Measurements from ENCODE around the gene CYP2S1. TPM values are rescaled to one million over a fixed set of nuclear protein-coding genes. Genes with fewer than 3 reads are reported as not detected.

CYP2S1 gene
- total RNA-seq, 1 experiment from 2014 or later: not detected

DNA sequence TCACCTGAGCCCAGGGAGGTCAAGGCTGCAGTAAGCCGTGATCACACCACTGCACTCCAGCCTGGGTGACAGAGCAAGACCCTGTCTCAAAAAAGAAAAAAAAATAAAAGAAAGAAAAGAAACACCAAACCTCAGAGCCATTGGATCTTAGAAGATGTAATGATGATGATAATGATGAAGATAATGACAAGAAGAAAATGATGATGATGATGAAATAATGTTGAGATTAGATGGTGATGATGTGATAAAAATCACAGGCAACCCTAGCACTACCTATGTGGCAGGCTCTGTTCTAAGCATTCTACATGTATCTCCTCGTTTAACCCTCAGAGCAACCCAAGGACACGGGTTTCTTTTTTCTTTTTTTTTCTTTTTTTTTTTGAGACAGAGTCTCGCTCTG lies 51.1 kb downstream of the CYP2S1 start:
- DNase-seq (ENCODE audit: low read depth in 1 of 2, low spot score in 2 of 2): no peak
- H3K27ac ChIP-seq: no peak overlapping the region
- no peaks in the 10 kb centered on the region for H3K4me1 ChIP-seq (replicated peaks)
- H3K9me3 ChIP-seq (replicated peaks): no peaks in the 10 kb centered on the region
- H3K27me3 ChIP-seq (replicated peaks): no peaks in the 10 kb centered on the region
- peaks cover 92% of the 10 kb centered on the region for H3K36me3 ChIP-seq
- no peak overlapping the region for H3K4me3 ChIP-seq

- Histone ChIP-seq H3K27me3 (replicated peaks) (no peaks in the 10 kb centered on the region), H3K9me3 (replicated peaks) (no peaks in the 10 kb centered on the region), H3K36me3 (peaks cover 94% of the 10 kb centered on the region), H3K4me3 (no peak overlapping the region), H3K27ac (no peak overlapping the region), H3K4me1 (replicated peaks) (no peaks in the 10 kb centered on the region)
- no peak for DNase-seq (ENCODE audit: low read depth in 1 of 2, low spot score in 2 of 2)
Observed at GRCh38 chr19:41245843-41246242, 52.8 kb downstream of the CYP2S1 start.

DNA sequence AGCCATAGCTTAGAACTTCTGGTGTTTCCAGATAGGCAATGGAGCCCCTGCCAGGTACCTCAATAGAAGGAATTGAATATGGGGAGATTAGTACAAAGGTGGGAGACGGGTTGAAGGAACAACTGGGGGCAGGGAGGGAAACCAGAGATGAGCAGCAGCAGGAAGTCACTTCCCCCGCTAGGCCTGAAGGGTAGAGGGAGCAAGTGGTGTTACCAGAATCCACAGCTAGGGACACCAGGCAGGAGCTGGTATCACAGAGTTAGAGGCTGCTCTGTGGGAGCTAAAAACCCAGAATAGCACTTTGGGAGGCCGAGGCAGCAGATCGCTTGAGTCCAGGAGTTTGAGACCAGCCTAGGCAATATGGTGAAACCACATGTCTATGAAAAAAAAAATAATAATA lies 55.9 kb downstream of the CYP2S1 start:
- no peak for DNase-seq (ENCODE audit: low read depth in 1 of 2, low spot score in 2 of 2)
- no peaks in the 10 kb centered on the region for H3K27me3 ChIP-seq (replicated peaks)
- H3K9me3 ChIP-seq (replicated peaks): no peaks in the 10 kb centered on the region
- no peaks in the 10 kb centered on the region for H3K4me1 ChIP-seq (replicated peaks)
- no peak overlapping the region for H3K27ac ChIP-seq
- H3K4me3 ChIP-seq: no peak overlapping the region
- H3K36me3 ChIP-seq: peaks cover 94% of the 10 kb centered on the region

DNA sequence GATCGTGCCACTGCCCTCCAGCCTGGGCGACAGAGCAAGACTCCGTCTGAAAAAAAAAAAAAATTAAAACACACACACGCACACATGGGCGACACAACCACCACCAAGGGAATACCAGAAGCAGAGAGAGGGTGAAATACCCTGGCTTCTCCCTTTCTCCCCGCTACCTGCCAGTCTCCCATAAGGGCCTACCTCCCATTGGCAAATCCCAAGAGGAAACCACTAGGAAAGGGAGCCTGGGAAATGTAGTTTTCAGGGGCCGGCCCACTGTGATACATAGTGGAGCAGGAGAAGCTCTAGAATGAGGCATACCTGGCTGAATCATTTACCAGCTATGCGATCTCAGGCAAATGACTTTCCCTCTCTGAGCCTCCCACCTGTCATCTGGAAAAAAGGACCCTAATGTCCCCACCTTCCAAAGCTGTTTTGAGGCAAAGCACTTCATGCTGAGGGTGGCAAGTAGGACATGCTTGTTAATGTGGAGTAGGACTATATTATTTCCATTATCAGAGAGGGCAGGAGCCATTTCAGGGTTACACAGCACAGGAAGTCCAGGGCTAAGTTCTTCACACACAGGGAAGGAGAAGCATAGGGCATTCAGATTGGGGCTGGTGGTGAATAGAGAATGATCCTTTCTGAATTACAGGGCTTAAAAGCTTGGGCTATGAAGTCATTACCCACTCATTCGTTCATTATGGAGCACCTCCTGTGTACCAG lies 56.8 kb downstream of the CYP2S1 start:
- peaks cover 92% of the 10 kb centered on the region for H3K36me3 ChIP-seq
- DNase-seq (ENCODE audit: low read depth in 1 of 2, low spot score in 2 of 2): no peak
- H3K27me3 ChIP-seq (replicated peaks): no peaks in the 10 kb centered on the region
- H3K4me3 ChIP-seq: no peak overlapping the region
- no peak overlapping the region for H3K27ac ChIP-seq
- H3K4me1 ChIP-seq (replicated peaks): no peaks in the 10 kb centered on the region
- H3K9me3 ChIP-seq (replicated peaks): no peaks in the 10 kb centered on the region

DNA sequence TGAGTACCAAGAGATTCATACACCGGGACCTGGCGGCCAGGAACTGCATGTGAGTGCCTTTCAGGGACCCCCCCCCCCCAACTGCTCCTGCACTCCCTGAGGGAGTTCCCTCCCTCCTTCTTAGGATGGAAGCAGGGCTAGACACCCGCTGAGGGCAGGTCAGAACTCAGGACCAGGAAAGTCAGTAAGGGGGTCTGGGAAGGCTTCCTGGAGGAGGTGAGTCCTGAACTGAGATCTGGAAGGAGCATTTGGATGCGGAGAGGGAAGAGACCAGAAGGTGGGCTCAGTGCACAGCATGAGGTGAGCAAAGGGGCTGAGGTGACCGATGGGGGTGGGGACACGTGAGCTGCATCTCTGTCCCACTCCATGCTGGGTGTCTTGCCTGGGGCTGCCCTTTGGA lies 60.6 kb downstream of the CYP2S1 start:
- Histone ChIP-seq H3K27ac (no peak overlapping the region), H3K9me3 (replicated peaks) (no peaks in the 10 kb centered on the region), H3K27me3 (replicated peaks) (no peaks in the 10 kb centered on the region), H3K4me3 (no peak overlapping the region), H3K36me3 (peaks cover 96% of the 10 kb centered on the region), H3K4me1 (replicated peaks) (no peaks in the 10 kb centered on the region)
- DNase-seq (ENCODE audit: low read depth in 1 of 2, low spot score in 2 of 2): no peak

DNA sequence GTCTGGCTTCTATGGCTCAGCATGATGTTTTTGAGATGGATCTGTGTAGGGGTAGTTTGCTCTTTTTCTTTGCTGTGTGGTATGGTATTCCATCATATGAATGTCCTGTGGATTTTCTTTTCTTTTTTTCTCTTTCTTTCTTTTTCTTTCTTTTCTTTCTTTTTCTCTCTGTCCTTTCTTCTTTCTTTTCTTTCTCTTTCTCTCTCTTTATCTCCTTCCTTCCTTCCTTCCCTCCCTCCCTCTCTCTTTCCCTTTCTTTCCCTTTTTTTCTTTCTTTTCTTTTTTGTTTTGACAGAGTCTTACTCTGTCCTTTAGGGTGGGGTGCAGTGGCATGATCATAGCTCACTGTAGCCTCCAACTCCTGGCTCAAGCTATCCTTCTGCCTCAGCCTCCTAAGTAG lies 62.2 kb downstream of the CYP2S1 start:
- no peaks in the 10 kb centered on the region for H3K9me3 ChIP-seq (replicated peaks)
- H3K36me3 ChIP-seq: peaks cover 94% of the 10 kb centered on the region
- no peak for DNase-seq (ENCODE audit: low read depth in 1 of 2, low spot score in 2 of 2)
- no peak overlapping the region for H3K4me3 ChIP-seq
- no peak overlapping the region for H3K27ac ChIP-seq
- H3K4me1 ChIP-seq (replicated peaks): no peaks in the 10 kb centered on the region
- no peaks in the 10 kb centered on the region for H3K27me3 ChIP-seq (replicated peaks)

Other genes with a start within 250 kb of the CYP2S1 start
- gene CYP2B6, start 201.9 kb upstream of the CYP2S1 start, total RNA-seq (2014; rRNA removed; shearing (Covaris generic)): not detected in 2 replicates
- gene CYP2A13, start 104.8 kb upstream of the CYP2S1 start, total RNA-seq (2014; rRNA removed; shearing (Covaris generic)): not detected in 2 replicates
- gene CYP2F1, start 78.8 kb upstream of the CYP2S1 start, total RNA-seq (2014; rRNA removed; shearing (Covaris generic)): not detected in 2 replicates
- 181 and 224 TPM in 2 replicates for gene AXL, start 26.0 kb downstream of the CYP2S1 start, total RNA-seq (2014; rRNA removed; shearing (Covaris generic))
- gene HNRNPUL1, start 71.2 kb downstream of the CYP2S1 start, total RNA-seq (2014; rRNA removed; shearing (Covaris generic)): 147 and 162 TPM in 2 replicates
- gene CCDC97, start 117.0 kb downstream of the CYP2S1 start, total RNA-seq (2014; rRNA removed; shearing (Covaris generic)): 6.0 and 10.7 TPM in 2 replicates
- gene TGFB1, start 160.7 kb downstream of the CYP2S1 start, total RNA-seq (2014; rRNA removed; shearing (Covaris generic)): 16.4 and 17.4 TPM in 2 replicates
- gene B9D2, start 170.9 kb downstream of the CYP2S1 start, total RNA-seq (2014; rRNA removed; shearing (Covaris generic)): 3.3 and 10.7 TPM in 2 replicates
- gene TMEM91, start 183.3 kb downstream of the CYP2S1 start, total RNA-seq (2014; rRNA removed; shearing (Covaris generic)): 0.44 and 2.5 TPM in 2 replicates
- 24.4 and 33.6 TPM in 2 replicates for gene EXOSC5, start 204.1 kb downstream of the CYP2S1 start, total RNA-seq (2014; rRNA removed; shearing (Covaris generic))
- gene BCKDHA, start 204.6 kb downstream of the CYP2S1 start, total RNA-seq (2014; rRNA removed; shearing (Covaris generic)): 14.1 and 25.5 TPM in 2 replicates
- not detected in 2 replicates for gene B3GNT8, start 234.2 kb downstream of the CYP2S1 start, total RNA-seq (2014; rRNA removed; shearing (Covaris generic))
- 57.8 and 85.5 TPM in 2 replicates for gene DMAC2, start 246.7 kb downstream of the CYP2S1 start, total RNA-seq (2014; rRNA removed; shearing (Covaris generic))
- gene ERICH4, start 249.9 kb downstream of the CYP2S1 start, total RNA-seq (2014; rRNA removed; shearing (Covaris generic)): not detected in 2 replicates